Jurkat, Clone E6-1 (cell line): ENCODE results near the gene SUPT20HL1.
"Not testable (repeated sequence)": the region's sequence is repeated elsewhere in the genome, so short reads cannot be mapped to it uniquely, and the experiment has no call there.

Experiments used
- DNase-seq: peaks from one replicate; pipeline ENCODE4 v3.0.0-alpha.2; 2011; ENCODE audit warnings: low read depth, low spot score
- H3K4me3 ChIP-seq: 2 replicates; pipeline ENCODE4 v1.5.1; 2011; ENCODE audit warnings: mild to moderate bottlenecking, low read length, control low read depth, moderate library complexity

Gene SUPT20HL1

DNA sequence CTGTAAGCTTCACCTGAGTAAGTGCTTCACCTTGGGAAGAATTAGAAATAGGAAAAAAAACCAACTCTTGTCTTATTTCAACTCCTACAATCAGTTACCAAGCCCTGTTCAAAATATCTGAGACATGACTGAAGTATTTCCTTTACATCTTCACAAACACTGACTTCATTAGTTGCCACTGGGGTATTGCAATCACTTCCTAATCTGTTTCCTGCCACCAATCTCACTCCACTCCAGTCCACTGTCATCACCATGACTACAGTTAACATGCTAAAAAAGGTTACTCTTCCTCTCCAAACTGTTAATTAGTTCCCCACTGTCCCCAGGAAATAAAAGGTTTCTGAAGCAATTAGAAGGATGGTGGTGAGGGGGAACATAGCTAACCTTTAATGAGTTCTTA, 3.3 kb upstream of the SUPT20HL1 start:
- no peak overlapping the region for H3K4me3 ChIP-seq
- DNase-seq: no peak

DNA sequence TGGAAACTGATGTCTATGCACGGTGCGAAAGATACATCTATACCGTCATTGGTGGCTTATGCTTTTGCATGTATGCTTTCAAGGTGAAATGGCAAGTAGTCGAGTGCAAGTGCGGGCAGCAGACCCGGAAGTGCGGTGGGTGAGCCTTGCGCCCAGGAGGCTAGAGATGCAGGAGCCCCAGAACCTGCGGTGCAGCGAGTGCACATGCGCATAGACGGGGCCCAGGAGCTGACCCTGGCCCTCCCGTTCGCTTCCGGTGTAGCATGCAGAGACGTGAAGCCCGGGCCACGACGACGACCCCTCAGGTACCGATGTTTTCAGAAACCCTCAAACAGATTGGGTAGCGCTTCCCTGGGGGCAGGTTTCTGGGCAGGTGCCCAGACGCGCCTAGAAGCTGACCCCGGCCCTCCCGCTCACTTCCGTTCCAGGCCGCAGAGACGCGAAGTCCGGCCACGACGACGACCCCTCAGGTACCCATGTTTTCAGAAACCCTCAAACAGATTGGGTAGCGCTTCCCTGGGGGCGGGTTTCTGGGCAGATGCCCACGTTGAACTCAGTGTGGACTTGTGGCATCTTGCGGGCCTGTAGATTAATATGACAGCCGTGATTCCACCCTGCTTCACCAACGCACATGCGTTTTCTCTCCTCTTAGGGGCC, 1.8 kb downstream of the SUPT20HL1 start:
- not testable (repeated sequence) for DNase-seq, H3K4me3 ChIP-seq

DNA sequence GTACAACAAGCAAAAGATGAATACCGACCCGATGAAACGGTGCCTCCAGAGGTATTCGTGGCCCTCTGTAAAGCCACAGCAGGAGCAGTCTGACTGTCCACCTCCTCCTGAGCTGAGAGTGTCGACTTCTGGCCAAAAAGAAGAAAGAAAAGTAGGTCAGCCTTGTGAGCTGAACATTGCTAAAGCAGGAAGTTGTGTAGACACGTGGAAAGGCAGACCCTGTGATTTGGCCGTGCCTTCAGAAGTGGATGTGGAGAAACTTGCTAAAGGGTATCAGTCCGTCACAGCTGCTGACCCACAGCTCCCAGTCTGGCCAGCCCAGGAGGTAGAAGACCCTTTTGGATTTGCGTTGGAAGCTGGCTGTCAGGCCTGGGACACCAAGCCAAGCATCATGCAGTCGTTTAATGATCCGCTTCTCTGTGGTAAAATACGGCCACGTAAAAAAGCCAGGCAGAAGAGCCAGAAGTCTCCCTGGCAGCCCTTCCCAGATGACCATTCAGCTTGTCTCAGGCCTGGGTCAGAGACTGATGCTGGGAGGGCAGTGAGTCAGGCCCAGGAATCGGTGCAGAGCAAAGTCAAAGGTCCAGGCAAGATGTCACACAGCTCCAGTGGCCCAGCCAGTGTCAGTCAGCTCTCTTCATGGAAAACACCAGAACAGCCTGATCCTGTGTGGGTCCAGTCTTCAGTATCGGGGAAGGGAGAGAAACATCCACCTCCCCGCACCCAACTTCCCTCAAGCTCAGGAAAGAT, 3.2 kb downstream of the SUPT20HL1 start:
- DNase-seq, H3K4me3 ChIP-seq: not testable (repeated sequence)

DNA sequence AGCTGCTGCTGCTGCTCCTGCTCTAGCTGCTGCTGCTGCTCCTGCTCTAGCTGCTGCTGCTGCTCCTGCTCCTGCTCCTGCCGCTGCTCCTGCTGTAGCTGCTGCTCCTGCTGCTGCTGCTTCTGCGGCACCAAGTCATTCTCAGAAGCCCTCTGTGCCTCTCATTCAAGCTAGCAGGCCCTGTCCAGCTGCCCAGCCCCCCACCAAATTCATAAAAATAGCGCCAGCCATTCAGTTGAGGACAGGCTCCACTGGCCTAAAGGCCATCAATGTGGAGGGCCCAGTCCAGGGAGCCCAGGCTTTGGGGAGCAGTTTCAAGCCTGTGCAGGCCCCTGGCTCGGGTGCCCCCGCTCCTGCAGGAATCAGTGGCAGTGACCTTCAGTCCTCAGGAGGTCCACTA, 3.9 kb downstream of the SUPT20HL1 start:
- no peak for DNase-seq
- H3K4me3 ChIP-seq: no peak overlapping the region

DNA sequence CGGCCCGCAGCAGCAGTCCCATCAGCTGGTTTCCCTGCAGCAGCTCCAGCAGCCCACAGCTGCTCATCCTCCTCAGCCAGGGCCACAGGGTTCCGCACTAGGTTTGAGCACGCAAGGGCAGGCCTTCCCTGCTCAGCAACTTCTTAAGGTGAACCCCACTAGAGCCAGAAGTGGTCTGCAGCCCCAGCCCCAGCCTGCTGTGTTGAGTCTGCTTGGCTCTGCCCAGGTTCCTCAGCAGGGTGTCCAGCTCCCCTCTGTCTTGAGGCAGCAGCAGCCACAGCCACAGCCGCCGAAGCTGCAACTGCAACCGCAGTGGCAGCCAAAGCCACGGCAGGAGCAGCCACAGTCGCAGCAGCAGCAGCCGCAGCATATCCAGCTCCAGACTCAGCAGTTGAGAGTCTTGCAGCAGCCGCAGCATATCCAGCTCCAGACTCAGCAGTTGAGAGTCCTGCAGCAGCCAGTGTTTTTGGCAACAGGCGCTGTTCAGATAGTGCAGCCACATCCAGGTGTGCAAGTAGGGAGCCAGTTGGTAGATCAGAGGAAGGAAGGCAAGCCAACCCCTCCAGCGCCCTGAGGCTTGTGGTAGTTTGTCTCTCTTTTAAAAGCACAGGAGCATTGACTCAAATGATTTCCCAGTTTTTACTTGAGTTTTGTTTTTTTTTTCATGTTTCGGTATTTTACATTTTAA, 4.6 kb downstream of the SUPT20HL1 start:
- peak; percentile 64 for DNase-seq
- H3K4me3 ChIP-seq: no peak overlapping the region

DNA sequence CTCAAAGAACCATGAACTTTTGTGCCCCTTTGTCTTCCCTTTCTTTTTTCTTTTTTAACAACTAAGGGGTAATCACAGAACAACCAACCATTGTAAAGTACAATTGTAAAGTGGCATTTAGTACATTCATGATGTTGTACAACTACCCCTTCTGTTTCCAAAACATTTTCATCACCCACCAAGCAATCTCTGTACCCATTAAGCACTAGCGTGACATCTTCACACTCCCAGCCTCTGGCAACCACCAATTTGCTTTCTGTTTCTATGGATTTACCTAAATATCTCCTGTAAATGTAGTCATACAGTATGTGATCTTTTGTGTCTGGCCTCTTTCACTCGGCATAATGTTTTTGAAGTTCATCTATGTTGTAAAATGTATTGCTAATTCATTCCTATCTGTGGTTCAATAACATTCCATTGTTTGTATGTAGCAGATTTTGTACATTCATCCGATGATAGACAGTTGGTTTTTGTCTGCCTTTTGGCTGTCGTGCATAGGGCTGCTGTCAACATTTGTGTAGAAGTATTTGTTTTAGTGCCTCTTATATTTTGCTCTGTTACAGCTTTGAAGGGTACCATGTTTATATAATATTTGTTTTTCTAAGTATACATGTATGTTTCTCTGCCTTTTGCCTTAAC, 6.4 kb downstream of the SUPT20HL1 start:
- not testable (repeated sequence) for H3K4me3 ChIP-seq, DNase-seq

DNA sequence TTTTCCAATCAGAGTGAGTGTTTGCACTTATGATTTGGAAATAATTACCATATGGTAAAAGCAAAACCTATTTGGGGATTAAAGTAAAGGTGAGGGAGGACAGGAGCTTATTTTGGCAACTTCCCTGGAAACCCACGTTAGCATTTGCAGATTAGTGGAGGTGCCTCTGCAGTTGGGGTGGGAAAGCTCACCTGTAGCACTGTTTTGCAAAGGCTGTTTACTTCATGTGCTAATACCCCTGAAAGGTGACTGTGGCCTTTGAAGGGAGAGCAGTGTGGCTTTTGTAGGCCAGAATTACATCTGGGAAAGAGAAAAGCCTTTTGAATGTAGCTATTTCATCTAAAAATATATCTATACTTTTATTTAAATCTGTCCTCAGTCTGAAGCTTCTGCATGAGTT, 9.4 kb downstream of the SUPT20HL1 start:
- DNase-seq: no peak
- H3K4me3 ChIP-seq: no peak overlapping the region

DNA sequence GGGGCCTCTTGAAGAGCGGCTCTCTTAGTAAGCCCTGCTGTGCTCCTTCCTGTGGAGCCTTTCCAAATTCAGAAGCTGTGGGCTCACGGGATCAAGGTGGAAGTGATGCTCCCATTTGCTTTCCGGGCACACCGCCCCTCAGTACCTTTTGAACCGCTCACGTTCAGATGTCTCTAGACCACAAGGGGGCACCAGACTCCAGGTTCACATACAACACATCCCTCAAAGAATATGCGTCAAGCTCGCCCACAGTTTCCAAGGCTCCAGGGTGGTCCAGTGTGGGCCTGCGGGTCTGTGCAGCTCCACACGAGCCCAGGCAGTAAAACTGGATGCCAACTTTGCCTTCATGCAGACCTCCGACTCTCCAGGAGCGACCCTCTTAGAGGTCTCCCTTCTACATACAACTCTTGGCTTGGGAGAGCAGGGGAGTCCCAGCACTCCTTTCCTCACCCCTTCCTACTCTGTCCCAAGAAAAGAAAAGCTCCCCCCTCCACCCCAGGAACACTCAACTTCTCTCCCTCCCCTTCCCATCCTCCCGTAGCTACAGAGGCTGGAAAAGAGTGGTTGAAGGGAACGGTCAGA, 11.0 kb downstream of the SUPT20HL1 start:
- DNase-seq: peak; percentile 59
- no peak overlapping the region for H3K4me3 ChIP-seq

DNA sequence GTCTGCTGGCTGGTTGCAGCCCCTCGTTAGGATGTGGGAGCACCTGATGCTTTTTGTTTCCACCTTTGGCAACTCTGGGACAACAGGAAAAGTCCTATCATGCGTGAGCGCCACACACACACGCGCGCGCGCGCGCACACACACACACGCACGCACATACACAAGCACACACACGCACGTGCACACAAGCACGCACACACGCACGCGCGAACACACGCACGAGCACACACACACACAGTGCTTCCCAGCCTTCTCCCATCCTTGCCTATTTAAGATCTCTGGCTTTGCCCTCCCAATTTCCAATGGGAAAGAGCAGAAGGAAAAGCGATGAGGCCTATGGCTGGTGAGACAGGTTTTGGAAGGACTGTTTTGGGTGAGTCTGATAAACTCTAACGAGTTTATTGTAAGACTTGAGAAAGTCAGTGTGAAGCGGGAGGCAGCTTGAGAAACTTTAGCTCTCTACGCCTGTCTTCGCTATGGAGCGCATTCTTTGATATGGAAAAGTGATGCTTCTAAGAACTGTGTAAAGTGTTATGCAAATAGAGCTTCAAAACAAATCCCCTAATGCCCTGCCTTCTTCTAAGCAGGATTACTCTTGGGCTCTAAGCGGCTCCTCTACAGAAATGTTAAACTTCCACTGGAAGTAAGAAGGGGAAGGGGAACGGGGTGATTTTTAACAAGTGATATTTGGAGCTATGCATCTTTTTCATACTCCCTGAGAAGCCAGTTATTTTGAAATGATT, 11.8 kb downstream of the SUPT20HL1 start:
- DNase-seq: no peak
- no peak overlapping the region for H3K4me3 ChIP-seq

DNA sequence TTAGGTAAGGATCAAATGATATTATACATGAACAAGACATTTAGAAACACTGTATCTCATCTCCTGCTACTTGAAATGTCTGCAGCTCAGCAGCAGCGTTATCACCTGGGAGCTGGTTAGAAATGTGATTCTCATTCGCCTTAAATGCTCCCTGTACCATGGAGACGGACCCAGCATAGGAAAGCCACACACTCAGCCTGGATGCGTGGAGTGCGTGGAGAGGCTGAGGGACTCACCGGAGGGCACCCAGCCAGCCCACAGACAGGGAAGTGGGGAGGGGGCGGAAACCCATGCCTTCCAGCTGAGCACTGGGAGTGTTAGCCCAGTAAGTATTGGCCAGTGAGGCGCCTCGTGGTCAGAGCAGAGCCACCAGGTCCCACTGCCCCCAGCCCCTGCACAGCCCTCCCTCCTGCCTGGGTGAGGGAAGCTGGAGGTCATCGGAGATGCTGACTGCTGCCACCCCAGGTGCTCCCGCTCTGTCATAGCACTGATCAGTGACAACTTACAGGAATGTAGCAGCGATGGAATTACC, 15.2 kb downstream of the SUPT20HL1 start:
- DNase-seq: no peak

DNA sequence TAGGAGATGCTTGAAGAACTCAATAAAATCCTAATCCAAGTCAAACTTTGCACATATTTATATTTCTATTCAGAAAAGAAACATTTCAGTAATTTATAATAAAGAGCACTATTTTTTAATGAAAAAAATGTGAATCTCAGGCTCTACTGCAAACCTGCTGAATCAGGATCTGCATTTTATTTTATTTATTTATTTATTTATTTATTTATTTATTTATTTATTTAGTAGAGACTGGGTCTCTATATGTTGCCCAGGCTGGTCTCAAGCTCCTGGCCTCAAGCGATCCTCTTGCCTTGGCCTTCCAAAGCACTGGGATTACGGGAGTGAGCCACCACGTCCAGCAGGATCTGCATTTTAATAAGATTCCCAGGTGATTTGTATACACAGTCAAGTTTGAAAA, 16.0 kb downstream of the SUPT20HL1 start:
- DNase-seq: no peak
- H3K4me3 ChIP-seq: no peak overlapping the region

More for the DNA sequence above, 15.2 kb downstream of the SUPT20HL1 start:
- no peak overlapping the region for H3K4me3 ChIP-seq

DNA sequence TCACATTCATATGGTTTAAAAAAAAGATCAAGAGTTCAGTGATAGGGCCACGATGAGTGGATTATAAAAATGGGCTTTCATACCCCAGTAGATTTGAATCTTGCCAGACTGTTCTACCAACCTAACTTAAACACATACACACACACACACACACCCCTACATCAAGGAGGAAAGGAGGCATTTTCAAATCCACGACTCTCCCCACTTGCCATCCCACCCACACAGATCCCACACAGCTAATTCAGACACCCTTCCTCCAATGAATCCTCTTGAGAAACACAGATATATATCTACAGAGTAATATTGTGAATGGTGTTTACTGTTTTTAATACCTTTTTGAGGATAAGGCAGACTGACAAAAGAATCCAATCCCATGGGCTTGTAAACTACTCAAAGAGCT, 16.8 kb downstream of the SUPT20HL1 start:
- no peak overlapping the region for H3K4me3 ChIP-seq
- no peak for DNase-seq

DNA sequence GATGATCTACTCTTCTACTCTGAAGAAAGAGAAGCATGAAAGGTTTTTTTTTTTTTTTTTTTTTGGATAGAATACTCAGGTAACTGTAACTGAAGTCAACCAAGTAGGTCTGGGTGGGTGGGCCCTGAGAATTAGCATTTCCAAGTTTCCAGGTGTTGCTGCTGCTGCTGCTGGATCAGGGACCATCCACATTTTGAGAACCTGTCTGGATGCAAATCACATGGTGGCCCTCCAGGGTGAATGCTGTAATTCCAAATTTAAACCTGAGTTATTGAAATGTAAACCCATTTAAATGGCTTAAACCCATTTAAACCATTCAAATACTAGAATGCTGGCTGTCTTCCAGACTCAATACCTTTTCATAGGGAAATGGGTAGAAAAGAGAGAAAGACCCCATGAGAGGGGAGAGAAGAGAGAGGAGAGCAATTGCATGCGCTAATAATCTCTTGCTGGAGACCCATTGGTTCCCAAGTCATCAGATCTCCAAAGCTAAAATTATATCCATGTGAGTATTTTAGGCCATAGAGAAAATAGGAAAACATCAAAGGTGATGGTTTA, 17.6 kb downstream of the SUPT20HL1 start:
- DNase-seq: no peak
- H3K4me3 ChIP-seq: no peak overlapping the region

DNA sequence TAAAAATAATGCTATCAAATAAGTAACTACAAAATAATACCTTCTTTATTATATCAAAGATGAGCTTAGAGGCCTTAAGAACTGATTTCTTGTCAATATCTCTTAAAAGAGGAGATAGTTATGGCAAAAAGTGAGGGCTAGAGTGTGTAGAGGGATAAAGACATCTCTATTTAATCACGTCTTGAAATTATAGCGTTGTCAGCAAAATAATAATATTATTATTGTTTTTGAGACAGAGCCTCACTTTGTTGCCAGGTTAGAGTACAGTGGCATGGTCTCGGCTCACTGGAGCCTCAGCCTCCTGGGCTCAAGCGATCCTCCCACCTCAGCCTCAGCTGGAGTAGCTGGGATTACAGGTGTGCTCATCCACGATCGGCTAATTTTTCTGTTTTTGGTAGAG, 18.3 kb downstream of the SUPT20HL1 start:
- DNase-seq: no peak
- H3K4me3 ChIP-seq: no peak overlapping the region

DNA sequence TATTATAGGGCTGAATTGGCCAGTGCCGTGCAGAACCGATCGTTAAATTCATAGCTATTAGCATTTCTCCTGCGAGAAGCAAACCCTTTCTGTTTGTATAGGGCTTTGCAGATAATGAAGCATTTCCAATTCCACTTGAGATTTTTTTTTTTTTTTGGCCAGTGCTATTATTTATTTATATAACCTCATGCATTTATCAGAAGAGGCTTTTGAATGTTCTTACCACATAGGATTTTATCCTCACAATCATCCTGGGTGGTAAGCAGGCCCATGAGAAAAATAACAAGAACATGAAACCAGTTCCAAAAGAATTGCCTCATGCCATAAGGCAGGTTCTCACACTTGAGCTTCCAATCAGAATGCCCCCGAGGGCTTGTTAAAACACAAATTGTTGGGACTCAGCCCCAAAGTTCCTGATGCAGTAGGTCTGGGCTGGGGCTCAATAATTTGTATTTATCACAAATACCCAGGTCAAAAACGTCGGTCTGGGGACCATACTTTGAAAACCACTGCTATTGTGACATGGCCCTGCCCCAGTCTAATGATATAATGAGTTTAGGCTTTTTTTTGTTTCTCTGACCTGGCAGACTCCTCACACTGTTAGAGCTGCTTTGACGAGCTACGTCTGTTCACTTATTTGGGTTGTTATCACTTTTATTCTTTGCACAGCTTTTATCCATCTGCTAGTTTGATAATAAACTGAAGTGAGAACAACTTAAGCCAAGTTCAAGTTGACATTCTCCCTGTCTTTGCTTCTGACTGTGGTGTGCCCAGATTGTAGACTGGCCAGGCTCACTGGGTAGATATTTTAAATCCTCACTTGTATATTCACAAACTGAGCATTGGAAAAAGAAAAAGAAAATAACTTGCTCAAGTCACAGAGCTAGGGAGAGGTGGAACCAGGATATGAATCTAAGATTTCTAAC, 20.1 kb downstream of the SUPT20HL1 start:
- H3K4me3 ChIP-seq: no peak overlapping the region
- DNase-seq: no peak

DNA sequence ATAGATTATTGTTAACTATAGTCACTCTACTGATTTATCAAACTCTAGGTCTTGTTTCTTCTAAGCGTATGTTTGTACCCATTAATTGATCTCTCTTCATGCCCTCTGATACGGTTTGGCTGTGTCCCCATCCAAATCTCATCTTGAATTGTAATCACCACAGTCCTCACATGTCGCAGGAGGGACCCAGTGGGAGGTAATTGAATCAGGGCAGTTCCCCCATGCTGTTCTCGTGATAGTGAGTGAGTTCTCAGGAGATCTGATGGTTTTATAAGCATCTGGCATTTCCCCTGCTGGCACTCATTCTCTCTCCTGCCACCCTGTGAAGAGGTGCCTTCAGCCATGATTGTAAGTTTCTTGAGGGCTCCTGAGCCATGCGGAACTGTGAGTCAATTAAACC, 21.9 kb downstream of the SUPT20HL1 start:
- DNase-seq, H3K4me3 ChIP-seq: not testable (repeated sequence)

DNA sequence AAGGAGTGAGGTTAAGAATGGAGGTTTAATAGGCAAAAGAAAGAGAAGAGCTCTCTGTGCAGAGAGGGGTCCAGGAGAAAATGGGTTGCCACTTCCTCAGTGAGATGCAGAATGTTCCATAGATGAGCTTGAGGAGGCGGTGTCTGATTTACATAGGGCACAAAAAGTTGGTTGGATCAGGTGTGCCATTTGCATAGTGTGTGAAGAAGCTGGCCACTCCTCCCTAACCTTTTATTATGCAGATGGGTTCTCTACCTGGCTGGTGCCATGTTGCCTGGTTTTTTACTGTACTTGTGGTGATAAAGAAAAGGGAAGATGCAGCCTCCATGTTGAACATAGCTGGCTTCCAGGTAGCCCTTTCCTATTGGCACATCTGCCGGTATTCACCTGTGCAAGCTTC, 27.3 kb downstream of the SUPT20HL1 start:
- no peak overlapping the region for H3K4me3 ChIP-seq
- DNase-seq: no peak
